LNCAP (cell line): Measurements from ENCODE around the gene GOT1.

Source experiments
- CTCF ChIP-seq: fragments of 450-650 bp; IDR thresholded peaks from 2 replicates; pipeline ENCODE4 v1.5.1; 2017; ENCODE audit warnings: mild to moderate bottlenecking

Gene GOT1

GRCh38 chr10:99369126-99369525 lies 61.3 kb downstream of the GOT1 start:
- no peak for TF ChIP-seq CTCF

- TF ChIP-seq CTCF = no peak
Observed at GRCh38 chr10:99368646-99369045, 61.8 kb downstream of the GOT1 start.

GRCh38 chr10:99366666-99367065 lies 63.8 kb downstream of the GOT1 start:
- no peak for TF ChIP-seq CTCF

- no peak for TF ChIP-seq CTCF
Observed at GRCh38 chr10:99365736-99366135, 64.7 kb downstream of the GOT1 start.

- no peak for TF ChIP-seq CTCF
Observed at GRCh38 chr10:99365311-99365710, 65.1 kb downstream of the GOT1 start.

- no peak for TF ChIP-seq CTCF
Observed at GRCh38 chr10:99364125-99364524, 66.3 kb downstream of the GOT1 start.

GRCh38 chr10:99360934-99361333 lies 69.5 kb downstream of the GOT1 start:
- TF ChIP-seq CTCF = no peak

GRCh38 chr10:99358101-99358500 lies 72.3 kb downstream of the GOT1 start:
- TF ChIP-seq CTCF = no peak
